ENCODE measurements around the gene NELL2.

DNA sequence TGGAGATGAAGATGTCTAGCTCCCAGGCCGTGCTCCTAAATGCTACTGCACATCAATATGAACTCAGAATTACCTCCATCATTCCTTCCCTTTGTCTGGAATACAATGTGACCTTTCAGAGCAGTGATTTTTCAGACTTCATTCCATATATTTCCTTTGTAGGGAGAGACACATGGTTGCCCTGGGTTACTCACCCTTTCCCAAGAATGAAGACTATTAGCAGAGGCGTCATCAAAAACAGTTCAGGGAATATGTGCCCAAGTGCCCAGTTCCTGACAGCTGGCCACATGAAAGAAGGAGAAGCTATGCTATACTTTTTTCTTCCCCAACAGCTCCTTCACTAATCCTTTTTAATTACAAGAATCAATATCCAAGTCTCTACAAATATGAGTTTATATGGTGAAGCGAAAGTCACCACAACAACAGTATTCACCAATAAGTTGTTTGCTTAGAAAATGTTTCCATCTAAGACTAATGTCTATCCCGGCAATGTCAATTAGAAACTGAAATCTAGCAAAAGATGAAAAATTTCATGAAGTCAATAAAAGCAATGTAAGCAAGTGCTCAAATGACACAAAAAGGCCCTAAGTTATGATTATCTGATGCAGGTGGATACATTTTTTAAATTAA lies 17.8 kb downstream of the NELL2 start:
- TF ChIP-seq TOX (CRISPR knock-in tag; IDR thresholded peaks at IDR 0.05; ENCODE audit: borderline replicate concordance) (no peak), ESRRG (CRISPR knock-in tag; IDR thresholded peaks at IDR 0.05) (no peak), ARNTL (CRISPR knock-in tag; IDR thresholded peaks at IDR 0.05; ENCODE audit: borderline replicate concordance, low read depth) (no peak), CSDC2 (CRISPR knock-in tag; IDR thresholded peaks at IDR 0.05) (no peak), RARB (CRISPR knock-in tag; IDR thresholded peaks at IDR 0.05) (no peak), ZNF8 (CRISPR knock-in tag; IDR thresholded peaks at IDR 0.05) (no peak), PPARA (CRISPR knock-in tag; IDR thresholded peaks at IDR 0.05; ENCODE audit: borderline replicate concordance) (no peak)
- TF ChIP-seq, protein P1, sequence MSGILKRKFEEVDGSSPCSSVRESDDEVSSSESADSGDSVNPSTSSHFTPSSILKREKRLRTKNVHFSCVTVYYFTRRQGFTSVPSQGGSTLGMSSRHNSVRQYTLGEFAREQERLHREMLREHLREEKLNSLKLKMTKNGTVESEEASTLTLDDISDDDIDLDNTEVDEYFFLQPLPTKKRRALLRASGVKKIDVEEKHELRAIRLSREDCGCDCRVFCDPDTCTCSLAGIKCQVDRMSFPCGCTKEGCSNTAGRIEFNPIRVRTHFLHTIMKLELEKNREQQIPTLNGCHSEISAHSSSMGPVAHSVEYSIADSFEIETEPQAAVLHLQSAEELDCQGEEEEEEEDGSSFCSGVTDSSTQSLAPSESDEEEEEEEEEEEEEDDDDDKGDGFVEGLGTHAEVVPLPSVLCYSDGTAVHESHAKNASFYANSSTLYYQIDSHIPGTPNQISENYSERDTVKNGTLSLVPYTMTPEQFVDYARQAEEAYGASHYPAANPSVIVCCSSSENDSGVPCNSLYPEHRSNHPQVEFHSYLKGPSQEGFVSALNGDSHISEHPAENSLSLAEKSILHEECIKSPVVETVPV (CRISPR knock-in tag; IDR thresholded peaks at IDR 0.05) = no peak
- TF ChIP-seq, protein P2, sequence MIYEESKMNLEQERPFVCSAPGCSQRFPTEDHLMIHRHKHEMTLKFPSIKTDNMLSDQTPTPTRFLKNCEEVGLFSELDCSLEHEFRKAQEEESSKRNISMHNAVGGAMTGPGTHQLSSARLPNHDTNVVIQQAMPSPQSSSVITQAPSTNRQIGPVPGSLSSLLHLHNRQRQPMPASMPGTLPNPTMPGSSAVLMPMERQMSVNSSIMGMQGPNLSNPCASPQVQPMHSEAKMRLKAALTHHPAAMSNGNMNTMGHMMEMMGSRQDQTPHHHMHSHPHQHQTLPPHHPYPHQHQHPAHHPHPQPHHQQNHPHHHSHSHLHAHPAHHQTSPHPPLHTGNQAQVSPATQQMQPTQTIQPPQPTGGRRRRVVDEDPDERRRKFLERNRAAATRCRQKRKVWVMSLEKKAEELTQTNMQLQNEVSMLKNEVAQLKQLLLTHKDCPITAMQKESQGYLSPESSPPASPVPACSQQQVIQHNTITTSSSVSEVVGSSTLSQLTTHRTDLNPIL (CRISPR knock-in tag; IDR thresholded peaks at IDR 0.05; ENCODE audit: low read depth) = no peak

Measured in SK-N-SH treated with all-trans-retinoic acid at 6 μM for 48 hours (cell line).